A673 (cell line): Measurements from ENCODE around the gene MOB3C. TPM values are rescaled to one million over a fixed set of nuclear protein-coding genes. Genes with fewer than 3 reads are reported as not detected.

Source experiments
- BruUV-seq: library from RNA; stranded (reverse); fragments of 400-500 nt; replicated peaks from 2 replicates; lab custom pipeline; 2021; lab: Mats Ljungman, UMichigan
- CTCF ChIA-PET: fragments of 300-600 bp; sonication (Branson Sonifier 250); formaldehyde crosslinking; loops from one replicate; lab custom pipeline; 2022; ENCODE audit warnings: antibody characterized with exemption; lab: Charles Lee
- POLR2A ChIA-PET: fragments of 300-600 bp; sonication (Branson Sonifier 250); formaldehyde crosslinking; loops from one replicate; lab custom pipeline; 2022; ENCODE audit warnings: antibody characterized with exemption; ENCODE audit not compliant: low non-redundant PET; lab: Charles Lee
- DNase-seq: peaks from one replicate; pipeline ENCODE4 v3.0.0-alpha.2; 2015; ENCODE audit warnings: low spot score
- H3K27ac ChIP-seq: fragments of 200-600 bp; sonication (generic); 2 replicates; pipeline ENCODE4 v1.5.1; 2016; ENCODE audit warnings: mixed run types, low read depth, mild to moderate bottlenecking, mixed read lengths, antibody characterized with exemption, low read length; ENCODE audit not compliant: poor library complexity, severe bottlenecking
- H3K27me3 ChIP-seq: fragments of 200-600 bp; sonication (generic); replicated peaks from 2 replicates; pipeline ENCODE4 v1.6.1; 2017; ENCODE audit warnings: mixed run types, low read depth, mild to moderate bottlenecking, mixed read lengths, antibody characterized with exemption, low read length; ENCODE audit not compliant: insufficient read depth, poor library complexity
- H3K36me3 ChIP-seq: fragments of 200-600 bp; sonication (generic); 2 replicates; pipeline ENCODE4 v1.6.1; 2016; ENCODE audit warnings: mixed run types, mild to moderate bottlenecking, mixed read lengths, antibody characterized with exemption, low read length; ENCODE audit not compliant: insufficient read depth, poor library complexity, severe bottlenecking
- H3K4me1 ChIP-seq: fragments of 200-600 bp; sonication (generic); 2 replicates; pipeline ENCODE4 v1.6.1; 2017; ENCODE audit warnings: mixed run types, mild to moderate bottlenecking, mixed read lengths, antibody characterized with exemption, low read length; ENCODE audit not compliant: insufficient read depth, poor library complexity, severe bottlenecking
- H3K4me3 ChIP-seq: fragments of 200-600 bp; sonication (generic); 2 replicates; pipeline ENCODE4 v1.5.1; 2016; ENCODE audit warnings: low read depth, mixed run types, mild to moderate bottlenecking, mixed read lengths, low read length; ENCODE audit not compliant: poor library complexity, severe bottlenecking
- H3K9me3 ChIP-seq: fragments of 200-600 bp; sonication (generic); 2 replicates; pipeline ENCODE4 v1.6.1; 2016; ENCODE audit warnings: mixed run types, low read depth, mild to moderate bottlenecking, mixed read lengths, antibody characterized with exemption, low read length; ENCODE audit not compliant: poor library complexity, severe bottlenecking
- CTCF ChIP-seq: fragments of 300-800, 200-600 bp; sonication (generic); conservative IDR thresholded peaks from 2 replicates; pipeline ENCODE4 v1.5.1; 2017; ENCODE audit warnings: low read depth, mild to moderate bottlenecking, antibody characterized with exemption, low read length, moderate library complexity, mixed read lengths
- EZH2 ChIP-seq: fragments of 200-600 bp; sonication (generic); IDR thresholded peaks from 2 replicates; pipeline ENCODE4 v1.6.1; 2017; ENCODE audit warnings: borderline replicate concordance, low read depth, mild to moderate bottlenecking, mixed read lengths, antibody characterized with exemption, low read length; ENCODE audit not compliant: poor library complexity, severe bottlenecking
- intact Hi-C: fragments of 100-400 bp; cut with micrococcal nuclease; formaldehyde crosslinking; loops from one replicate; pipeline ENCODE4 v1.10.0; 2022; ENCODE audit not compliant: unreplicated experiment
- total RNA-seq: library from RNA; stranded (reverse); gene quantifications from 2 replicates; pipeline ENCODE4 v1.2.3, GENCODE V29; 2021

MOB3C gene
- total RNA-seq, 1 experiment from 2014 or later = 2.5 TPM

GRCh38 chr1:46581681-46582455 is 34.7 kb downstream of the MOB3C start:
- ChIA-PET CTCF (no interaction called here), POLR2A (no interaction called here)
- TF ChIP-seq CTCF (no peak), EZH2 (no peak)
- intact Hi-C loops = no loop called here
- Histone ChIP-seq H3K4me3 (no peak overlapping the region), H3K27me3 (no peaks in the 10 kb centered on the region), H3K36me3 (peaks cover 3% of the 10 kb centered on the region), H3K9me3 (no peaks in the 10 kb centered on the region), H3K4me1 (no peaks in the 10 kb centered on the region), H3K27ac (no peak overlapping the region)
- DNase-seq = no peak
- BruUV-seq = no TSS peak

- H3K9me3 ChIP-seq = no peaks in the 10 kb centered on the region
- ChIA-PET POLR2A (no interaction called here), CTCF (no interaction called here)
- H3K4me1 ChIP-seq = no peaks in the 10 kb centered on the region
- DNase-seq = no peak
- no peak overlapping the region for H3K27ac ChIP-seq
- intact Hi-C loops = no loop called here
- no TSS peak for BruUV-seq
- no peak overlapping the region for H3K4me3 ChIP-seq
- TF ChIP-seq CTCF = no peak
- TF ChIP-seq EZH2 = no peak
- no peaks in the 10 kb centered on the region for H3K27me3 ChIP-seq
- H3K36me3 ChIP-seq = peaks cover 3% of the 10 kb centered on the region
These were observed 36.3 kb downstream of the MOB3C start for GRCh38 chr1:46580140-46580903.

- peaks cover 3% of the 10 kb centered on the region for H3K36me3 ChIP-seq
- DNase-seq = no peak
- TF ChIP-seq CTCF (no peak), EZH2 (no peak)
- H3K27me3 ChIP-seq = no peaks in the 10 kb centered on the region
- no peak overlapping the region for H3K4me3 ChIP-seq
- intact Hi-C loops = no loop called here
- H3K9me3 ChIP-seq = no peaks in the 10 kb centered on the region
- ChIA-PET POLR2A (no interaction called here), CTCF (no interaction called here)
- no peaks in the 10 kb centered on the region for H3K4me1 ChIP-seq
- H3K27ac ChIP-seq = no peak overlapping the region
- BruUV-seq = no TSS peak
These were observed 38.9 kb downstream of the MOB3C start for GRCh38 chr1:46577671-46578070.
